B cell (primary cell): ENCODE measurements around the gene ZNF594. TPM values are rescaled to one million over a fixed set of nuclear protein-coding genes. Genes with fewer than 3 reads are reported as not detected.
"Not testable (repeated sequence)": the region's sequence is repeated elsewhere in the genome, so short reads cannot be mapped to it uniquely, and the experiment has no call there.

Experiments
- ATAC-seq: fragments of 200-7000 bp; cut with Tn5 transposase; one replicate; pipeline ENCODE4 v1.10.0; 2021; ENCODE audit warnings: low read depth, mild to moderate bottlenecking, moderate number of reproducible peaks, moderate library complexity
- CTCF ChIA-PET: fragments of 350-600 bp; sonication (Branson Sonifier 250); formaldehyde crosslinking; loops from one replicate; lab custom pipeline; 2021; ENCODE audit warnings: antibody characterized with exemption, inconsistent platforms; lab: Charles Lee
- POLR2A ChIA-PET: fragments of 350-600 bp; sonication (Branson Sonifier 250); formaldehyde crosslinking; loops from one replicate; lab custom pipeline; 2021; ENCODE audit warnings: antibody characterized with exemption; lab: Charles Lee
- DNase-seq: peaks from one replicate; pipeline ENCODE4 v3.0.0; 2013
- H2AFZ ChIP-seq: 2 replicates; pipeline ENCODE4 v1.6.1; 2012; ENCODE audit warnings: mild to moderate bottlenecking, low read depth, low read length; ENCODE audit not compliant: insufficient read depth, poor library complexity, severe bottlenecking
- H3K27ac ChIP-seq, 2 donors: 1 replicate in 1 of 2; 2 replicates in 1 of 2; pipeline ENCODE4 v1.5.1; 2012 to 2013; ENCODE audit warnings: low read length in 2 of 2, mild to moderate bottlenecking in 2 of 2, moderate library complexity in 1 of 2
- H3K27me3 ChIP-seq, 4 experiments: fragments of 200-600 bp in 1 of 4; sonication (generic) in 1 of 4; replicated peaks in 1 of 4; 1 replicate in 2 of 4; 2 replicates in 2 of 4; pipeline versions ENCODE4 v1.6.1 to v1.7.0; 2013 to 2016; ENCODE audit warnings: low read length in 3 of 4, mild to moderate bottlenecking in 2 of 4, mixed read lengths in 1 of 4, moderate library complexity in 1 of 4; ENCODE audit not compliant: insufficient read depth in 4 of 4, control insufficient read depth in 3 of 4; ENCODE audit errors: control extremely low read depth in 1 of 4
- H3K36me3 ChIP-seq, 2 experiments: replicated peaks in 1 of 2; 1 replicate in 1 of 2; 2 replicates in 1 of 2; pipeline versions ENCODE4 v1.6.1 to v1.7.1; 2013; ENCODE audit warnings: low read length in 1 of 2; ENCODE audit not compliant: insufficient read depth in 2 of 2, control insufficient read depth in 1 of 2; ENCODE audit errors: control extremely low read depth in 1 of 2, extremely low read depth in 1 of 2
- H3K4me1 ChIP-seq, 2 donors: fragments of 200-600 bp in 1 of 2; sonication (generic) in 1 of 2; 1 replicate in 1 of 2; 2 replicates in 1 of 2; pipeline versions ENCODE4 v1.5.1 to v1.6.1; 2013 to 2017; ENCODE audit warnings: low read length in 2 of 2; ENCODE audit not compliant: control insufficient read depth in 2 of 2, insufficient read depth in 2 of 2
- H3K4me2 ChIP-seq: replicated peaks from 2 replicates; pipeline ENCODE3; 2012; ENCODE audit warnings: mild to moderate bottlenecking, low read depth, low read length; ENCODE audit not compliant: poor library complexity, severe bottlenecking
- H3K4me3 ChIP-seq, 5 experiments: fragments of 200-600 bp in 1 of 5; sonication (generic) in 1 of 5; 1 replicate in 3 of 5; 2 replicates in 2 of 5; pipeline versions ENCODE4 v1.5.1 to v1.7.0; 2011 to 2016; ENCODE audit warnings: low read length in 4 of 5, mild to moderate bottlenecking in 4 of 5, low read depth in 2 of 5, control low read depth in 1 of 5, moderate library complexity in 1 of 5; ENCODE audit not compliant: insufficient read depth in 1 of 5; ENCODE audit errors: control extremely low read depth in 1 of 5, extremely low read depth in 1 of 5
- H3K79me2 ChIP-seq: fragments of 200-600 bp; sonication (generic); one replicate; pipeline ENCODE4 v1.6.0; 2016; ENCODE audit warnings: low read length; ENCODE audit not compliant: control insufficient read depth, insufficient read depth
- H3K9ac ChIP-seq: fragments of 200-600 bp; sonication (generic); 2 replicates; pipeline ENCODE4 v1.6.1; 2017; ENCODE audit warnings: mild to moderate bottlenecking, low read length, moderate library complexity
- H3K9me3 ChIP-seq, 3 donors: one replicate each; pipeline versions ENCODE4 v1.6.1 to v1.7.1; 2013; ENCODE audit warnings: low read length in 2 of 3; ENCODE audit not compliant: control insufficient read depth in 2 of 3, insufficient read depth in 1 of 3; ENCODE audit errors: control extremely low read depth in 1 of 3
- H4K20me1 ChIP-seq: 2 replicates; pipeline ENCODE4 v1.6.0; 2012; ENCODE audit warnings: mild to moderate bottlenecking, low read length; ENCODE audit not compliant: insufficient read depth, control insufficient read depth, poor library complexity, severe bottlenecking
- H3K27ac Mint-ChIP-seq: one replicate; pipeline ENCODE4 v1.8.0; 2021; ENCODE audit warnings: mixed read lengths
- H3K27me3 Mint-ChIP-seq: one replicate; pipeline ENCODE4 v1.8.0; 2021; ENCODE audit warnings: mixed read lengths
- H3K4me1 Mint-ChIP-seq: one replicate; pipeline ENCODE4 v1.8.0; 2021; ENCODE audit warnings: mixed read lengths
- H3K4me3 Mint-ChIP-seq: one replicate; pipeline ENCODE4 v1.8.0; 2021; ENCODE audit warnings: mixed read lengths
- H3K9me3 Mint-ChIP-seq: one replicate; pipeline ENCODE4 v1.8.0; 2022; ENCODE audit warnings: mixed read lengths; ENCODE audit not compliant: insufficient read depth
- CTCF ChIP-seq: fragments of 200-600 bp; IDR thresholded peaks from one replicate; pipeline ENCODE4 v1.8.0; 2022; ENCODE audit warnings: antibody characterized with exemption, mild to moderate bottlenecking
- EZH2 ChIP-seq: IDR thresholded peaks from 2 replicates; pipeline ENCODE4 v1.6.1; 2012; ENCODE audit warnings: borderline replicate concordance, low read depth, mild to moderate bottlenecking, moderate library complexity, low read length; ENCODE audit not compliant: insufficient read depth, poor library complexity, severe bottlenecking
- WGBS: methylation state at CpG from one replicate; pipeline ENCODE4 v1.1.5; 2013; ENCODE audit warnings: missing lambda C conversion rate; ENCODE audit not compliant: insufficient coverage; 5-methylcytosine and 5-hydroxymethylcytosine counted together
- intact Hi-C: fragments of 100-400 bp; cut with micrococcal nuclease; formaldehyde crosslinking; loops from one replicate; pipeline ENCODE4 v1.10.0; 2022
- polyA plus RNA-seq: library from polyadenylated mRNA; depleted of rRNA; stranded (reverse); fragments of >200 nt; gene quantifications from 2 replicates; pipeline ENCODE4 v1.2.3, GENCODE V29; 2012
- total RNA-seq, 2 donors: library from RNA; stranded (reverse); fragments of 120-200 nt in 1 of 2; gene quantifications; 1 replicate in 1 of 2; 2 replicates in 1 of 2; pipeline versions ENCODE4 v1.2.3 to v1.2.4, GENCODE V29; 2013 to 2022

Gene ZNF594
- total and polyA plus RNA-seq, 2 donors (not counting 1 experiment from before 2014, with no cell fraction given), result 5.9 to 38.9 TPM

DNA sequence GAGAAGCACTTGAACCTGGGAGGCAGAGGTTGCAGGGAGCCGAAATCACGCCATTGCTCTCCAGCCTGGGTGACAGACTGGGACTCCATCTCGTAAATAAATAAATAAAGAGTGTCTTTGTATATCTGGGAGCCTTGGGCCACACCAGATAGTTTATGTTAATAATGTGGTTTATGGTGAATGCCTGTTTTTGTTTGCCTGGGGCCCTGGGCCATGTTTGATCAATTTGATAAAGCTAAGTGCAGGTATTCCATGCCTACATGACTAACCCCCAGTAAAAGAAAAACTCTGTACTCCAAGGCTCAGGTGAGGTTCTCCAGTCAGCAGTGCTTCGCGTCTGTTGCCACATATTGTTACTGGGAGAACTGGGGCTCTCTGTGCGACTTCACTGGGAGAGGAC lies 27.9 kb upstream of the ZNF594 start:
- H3K36me3 ChIP-seq, result peaks cover 7 to 71% of the 10 kb centered on the region in 2 experiments
- H3K9me3 ChIP-seq, result no peaks in the 10 kb centered on the region
- DNase-seq, result no peak
- no peak overlapping the region for H2AFZ ChIP-seq
- H3K4me3 Mint-ChIP-seq, result no peak overlapping the region
- H3K27ac ChIP-seq, result peak overlapping the region in 1 of 2 donors; percentile 97
- peaks cover 50 to 54% of the 10 kb centered on the region in 2 donors for H3K4me1 ChIP-seq
- POLR2A ChIA-PET, result no interaction called here
- ATAC-seq, result no peak
- CTCF ChIA-PET, result interaction anchor here (1.2 to 1.9 kb wide), 4 partner anchors 9 to 77 kb away, joined by 3 to 9 read pairs (median 4); partner anchors contain the start of gene ZNF594
- H3K9me3 Mint-ChIP-seq, result no peaks in the 10 kb centered on the region
- WGBS, result 98% methylated on average over 6 of the region's 6 CpGs
- TF ChIP-seq EZH2, result no peak
- no peak for TF ChIP-seq CTCF
- H3K79me2 ChIP-seq, result peaks cover 28% of the 10 kb centered on the region
- no peaks in the 10 kb centered on the region for H3K27me3 Mint-ChIP-seq
- H3K9ac ChIP-seq, result no peak overlapping the region
- H3K4me1 Mint-ChIP-seq, result peaks cover 57% of the 10 kb centered on the region
- H3K4me2 ChIP-seq, result no peak overlapping the region
- intact Hi-C loops, result no loop called here
- H3K4me3 ChIP-seq, result no peak overlapping the region
- H3K27me3 ChIP-seq, result no peaks in the 10 kb centered on the region
- H4K20me1 ChIP-seq, result no peaks in the 10 kb centered on the region
- H3K27ac Mint-ChIP-seq, result peak overlapping the region; percentile 79

DNA sequence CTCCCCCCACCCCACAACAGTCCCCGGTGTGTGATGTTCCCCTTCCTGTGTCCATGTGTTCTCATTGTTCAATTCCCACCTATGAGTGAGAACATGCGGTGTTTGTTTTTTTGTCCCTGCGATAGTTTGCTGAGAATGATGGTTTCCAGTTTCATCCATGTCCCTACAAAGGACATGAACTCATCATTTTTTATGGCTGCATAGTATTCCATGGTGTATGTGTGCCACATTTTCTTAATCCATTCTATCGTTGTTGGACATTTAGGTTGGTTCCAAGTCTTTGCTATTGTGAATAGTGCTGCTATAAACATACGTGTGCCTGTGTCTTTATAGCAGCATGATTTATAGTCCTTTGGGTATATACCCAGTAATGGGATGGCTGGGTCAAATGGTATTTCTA lies 25.9 kb upstream of the ZNF594 start:
- Mint-ChIP-seq H3K27ac (peak overlapping the region; percentile 50), H3K4me1 (peaks cover 56% of the 10 kb centered on the region)
- H3K9me3 Mint-ChIP-seq, H3K27me3 Mint-ChIP-seq, H3K4me3 Mint-ChIP-seq, H3K9me3 ChIP-seq, H3K4me2 ChIP-seq, ATAC-seq, H3K27ac ChIP-seq, H2AFZ ChIP-seq, H3K27me3 ChIP-seq, intact Hi-C loops, DNase-seq, H3K9ac ChIP-seq, H4K20me1 ChIP-seq, H3K4me3 ChIP-seq: not testable (repeated sequence)
- Histone ChIP-seq H3K36me3 (peaks cover 8 to 76% of the 10 kb centered on the region in 2 experiments), H3K79me2 (peaks cover 31% of the 10 kb centered on the region), H3K4me1 (peaks cover 46 to 50% of the 10 kb centered on the region in 2 donors)
- no CpG with 5 or more reads among the region's 5 CpGs for WGBS
- POLR2A ChIA-PET, result interaction anchor here (0.7 to 1.7 kb wide), 3 partner anchors 8 to 170 kb away, joined by 3 to 9 read pairs (median 6); partner anchors contain the start of gene SCIMP
- CTCF ChIA-PET, result interaction anchor here (1.2 to 1.8 kb wide), 3 partner anchors 9 to 21 kb away, joined by 5 to 7 read pairs (median 6); no protein-coding TSS in a partner anchor
